A673 (cell line): ENCODE measurements around the gene CST11. TPM values are rescaled to one million over a fixed set of nuclear protein-coding genes. Genes with fewer than 3 reads are reported as not detected.

Source experiments
- BruUV-seq: library from RNA; stranded (reverse); fragments of 400-500 nt; replicated peaks from 2 replicates; lab custom pipeline; 2021; lab: Mats Ljungman, UMichigan
- CTCF ChIA-PET: fragments of 300-600 bp; sonication (Branson Sonifier 250); formaldehyde crosslinking; loops from one replicate; lab custom pipeline; 2022; ENCODE audit warnings: antibody characterized with exemption; lab: Charles Lee
- POLR2A ChIA-PET: fragments of 300-600 bp; sonication (Branson Sonifier 250); formaldehyde crosslinking; loops from one replicate; lab custom pipeline; 2022; ENCODE audit warnings: antibody characterized with exemption; ENCODE audit not compliant: low non-redundant PET; lab: Charles Lee
- DNase-seq: peaks from one replicate; pipeline ENCODE4 v3.0.0-alpha.2; 2015; ENCODE audit warnings: low spot score
- H3K27ac ChIP-seq: fragments of 200-600 bp; sonication (generic); 2 replicates; pipeline ENCODE4 v1.5.1; 2016; ENCODE audit warnings: mixed run types, low read depth, mild to moderate bottlenecking, mixed read lengths, antibody characterized with exemption, low read length; ENCODE audit not compliant: poor library complexity, severe bottlenecking
- H3K27me3 ChIP-seq: fragments of 200-600 bp; sonication (generic); replicated peaks from 2 replicates; pipeline ENCODE4 v1.6.1; 2017; ENCODE audit warnings: mixed run types, low read depth, mild to moderate bottlenecking, mixed read lengths, antibody characterized with exemption, low read length; ENCODE audit not compliant: insufficient read depth, poor library complexity
- H3K36me3 ChIP-seq: fragments of 200-600 bp; sonication (generic); 2 replicates; pipeline ENCODE4 v1.6.1; 2016; ENCODE audit warnings: mixed run types, mild to moderate bottlenecking, mixed read lengths, antibody characterized with exemption, low read length; ENCODE audit not compliant: insufficient read depth, poor library complexity, severe bottlenecking
- H3K4me1 ChIP-seq: fragments of 200-600 bp; sonication (generic); 2 replicates; pipeline ENCODE4 v1.6.1; 2017; ENCODE audit warnings: mixed run types, mild to moderate bottlenecking, mixed read lengths, antibody characterized with exemption, low read length; ENCODE audit not compliant: insufficient read depth, poor library complexity, severe bottlenecking
- H3K4me3 ChIP-seq: fragments of 200-600 bp; sonication (generic); 2 replicates; pipeline ENCODE4 v1.5.1; 2016; ENCODE audit warnings: low read depth, mixed run types, mild to moderate bottlenecking, mixed read lengths, low read length; ENCODE audit not compliant: poor library complexity, severe bottlenecking
- H3K9me3 ChIP-seq: fragments of 200-600 bp; sonication (generic); 2 replicates; pipeline ENCODE4 v1.6.1; 2016; ENCODE audit warnings: mixed run types, low read depth, mild to moderate bottlenecking, mixed read lengths, antibody characterized with exemption, low read length; ENCODE audit not compliant: poor library complexity, severe bottlenecking
- EZH2 ChIP-seq: fragments of 200-600 bp; sonication (generic); IDR thresholded peaks from 2 replicates; pipeline ENCODE4 v1.6.1; 2017; ENCODE audit warnings: borderline replicate concordance, low read depth, mild to moderate bottlenecking, mixed read lengths, antibody characterized with exemption, low read length; ENCODE audit not compliant: poor library complexity, severe bottlenecking
- intact Hi-C: fragments of 100-400 bp; cut with micrococcal nuclease; formaldehyde crosslinking; loops from one replicate; pipeline ENCODE4 v1.10.0; 2022; ENCODE audit not compliant: unreplicated experiment
- total RNA-seq: library from RNA; stranded (reverse); gene quantifications from 2 replicates; pipeline ENCODE4 v1.2.3, GENCODE V29; 2021
- TF ChIP-seq, protein P1 (sequence below): fragments of 300-800, 200-600 bp; sonication (generic); conservative IDR thresholded peaks from 2 replicates; pipeline ENCODE4 v1.5.1; 2017; ENCODE audit warnings: low read depth, mild to moderate bottlenecking, antibody characterized with exemption, low read length, moderate library complexity, mixed read lengths

CST11 gene
- total RNA-seq, 1 experiment from 2014 or later: not detected

GRCh38 chr20:23456409-23456808 is 3.7 kb upstream of the CST11 start:
- intact Hi-C loops: no loop called here
- ChIA-PET POLR2A (no interaction called here), CTCF (no interaction called here)
- H3K36me3 ChIP-seq: no peaks in the 10 kb centered on the region
- H3K27me3 ChIP-seq: no peaks in the 10 kb centered on the region
- no TSS peak for BruUV-seq
- no peak overlapping the region for H3K4me3 ChIP-seq
- TF ChIP-seq, protein P1, sequence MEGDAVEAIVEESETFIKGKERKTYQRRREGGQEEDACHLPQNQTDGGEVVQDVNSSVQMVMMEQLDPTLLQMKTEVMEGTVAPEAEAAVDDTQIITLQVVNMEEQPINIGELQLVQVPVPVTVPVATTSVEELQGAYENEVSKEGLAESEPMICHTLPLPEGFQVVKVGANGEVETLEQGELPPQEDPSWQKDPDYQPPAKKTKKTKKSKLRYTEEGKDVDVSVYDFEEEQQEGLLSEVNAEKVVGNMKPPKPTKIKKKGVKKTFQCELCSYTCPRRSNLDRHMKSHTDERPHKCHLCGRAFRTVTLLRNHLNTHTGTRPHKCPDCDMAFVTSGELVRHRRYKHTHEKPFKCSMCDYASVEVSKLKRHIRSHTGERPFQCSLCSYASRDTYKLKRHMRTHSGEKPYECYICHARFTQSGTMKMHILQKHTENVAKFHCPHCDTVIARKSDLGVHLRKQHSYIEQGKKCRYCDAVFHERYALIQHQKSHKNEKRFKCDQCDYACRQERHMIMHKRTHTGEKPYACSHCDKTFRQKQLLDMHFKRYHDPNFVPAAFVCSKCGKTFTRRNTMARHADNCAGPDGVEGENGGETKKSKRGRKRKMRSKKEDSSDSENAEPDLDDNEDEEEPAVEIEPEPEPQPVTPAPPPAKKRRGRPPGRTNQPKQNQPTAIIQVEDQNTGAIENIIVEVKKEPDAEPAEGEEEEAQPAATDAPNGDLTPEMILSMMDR: no peak
- TF ChIP-seq EZH2: no peak
- no peaks in the 10 kb centered on the region for H3K4me1 ChIP-seq
- no peak overlapping the region for H3K27ac ChIP-seq
- no peak for DNase-seq
- no peaks in the 10 kb centered on the region for H3K9me3 ChIP-seq

DNA sequence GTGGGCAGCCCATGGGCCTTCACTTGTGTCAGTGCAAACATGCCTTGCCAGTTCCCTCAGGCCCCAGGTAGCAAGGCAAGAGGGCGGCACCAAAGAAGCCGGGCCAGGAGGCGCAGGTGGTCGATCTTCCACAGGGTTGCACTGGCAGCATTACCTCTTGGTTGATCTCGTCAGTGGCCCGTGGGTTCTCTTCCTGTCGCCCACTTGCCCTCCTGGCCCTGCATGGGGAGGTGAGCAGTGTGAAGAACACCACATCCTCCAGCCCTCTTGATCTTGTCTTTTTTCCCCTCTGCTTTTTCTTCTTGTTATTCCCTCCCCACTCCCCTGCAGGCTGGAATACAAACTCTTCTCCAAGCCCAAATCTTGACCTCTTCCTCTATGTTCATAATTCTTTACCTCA is 3.0 kb upstream of the CST11 start:
- DNase-seq: no peak
- no peaks in the 10 kb centered on the region for H3K27me3 ChIP-seq
- no peak overlapping the region for H3K27ac ChIP-seq
- CTCF ChIA-PET: no interaction called here
- no TSS peak for BruUV-seq
- intact Hi-C loops: no loop called here
- POLR2A ChIA-PET: no interaction called here
- H3K36me3 ChIP-seq: no peaks in the 10 kb centered on the region
- TF ChIP-seq EZH2: no peak
- TF ChIP-seq, protein P1: no peak
- no peak overlapping the region for H3K4me3 ChIP-seq
- H3K9me3 ChIP-seq: no peaks in the 10 kb centered on the region
- no peaks in the 10 kb centered on the region for H3K4me1 ChIP-seq

DNA sequence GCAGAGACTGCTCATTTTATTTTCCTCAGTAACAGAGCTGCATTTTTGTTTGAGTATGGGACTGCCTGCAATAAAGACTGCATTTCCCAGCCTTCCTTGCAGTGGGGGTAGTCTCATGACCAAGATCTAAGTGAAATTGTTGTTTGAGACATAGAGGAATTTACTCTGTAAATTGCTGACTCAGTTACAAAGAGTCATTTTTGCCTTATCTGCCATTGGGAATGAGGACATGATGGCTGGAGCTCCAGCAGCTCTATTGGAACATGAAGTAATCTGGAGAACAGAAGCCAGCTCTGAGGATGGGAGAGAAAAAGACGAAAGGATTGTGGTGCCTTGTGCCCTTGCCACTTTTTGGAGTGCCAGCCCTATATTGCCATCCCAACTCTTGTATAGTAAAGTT is 2.1 kb upstream of the CST11 start:
- CTCF ChIA-PET: no interaction called here
- no peak overlapping the region for H3K4me3 ChIP-seq
- DNase-seq: no peak
- POLR2A ChIA-PET: no interaction called here
- intact Hi-C loops: no loop called here
- no TSS peak for BruUV-seq
- no peaks in the 10 kb centered on the region for H3K36me3 ChIP-seq
- no peaks in the 10 kb centered on the region for H3K9me3 ChIP-seq
- H3K27me3 ChIP-seq: no peaks in the 10 kb centered on the region
- TF ChIP-seq, protein P1: no peak
- TF ChIP-seq EZH2: no peak
- H3K4me1 ChIP-seq: no peaks in the 10 kb centered on the region
- H3K27ac ChIP-seq: no peak overlapping the region
